SK-N-MC (cell line): ENCODE results near the gene ZC3H7B.

Source experiments
- DNase-seq: peaks from one replicate; pipeline ENCODE4 v3.0.0-alpha.2; 2011; ENCODE audit warnings: low read depth, low spot score
- H3K27ac ChIP-seq: fragments of 200-600 bp; sonication (generic); 2 replicates; pipeline ENCODE4 v1.5.1; 2016; ENCODE audit warnings: mixed run types
- H3K36me3 ChIP-seq: fragments of 200-600 bp; sonication (generic); 2 replicates; pipeline ENCODE4 v1.6.1; 2017; ENCODE audit warnings: antibody characterized with exemption, low read length, mixed read lengths; ENCODE audit not compliant: insufficient read depth
- H3K4me3 ChIP-seq: fragments of 200-600 bp; sonication (generic); 2 replicates; pipeline ENCODE4 v1.5.1; 2016
- H3K9ac ChIP-seq: fragments of 200-600 bp; sonication (generic); 2 replicates; pipeline ENCODE4 v1.8.0; 2017; ENCODE audit warnings: mixed run types, mixed read lengths; ENCODE audit not compliant: insufficient read length
- H3K9me3 ChIP-seq: fragments of 200-600 bp; sonication (generic); 2 replicates; pipeline ENCODE4 v1.6.1; 2017; ENCODE audit warnings: low read depth, mild to moderate bottlenecking, antibody characterized with exemption, low read length, moderate library complexity, mixed read lengths
- EZH2 ChIP-seq: fragments of 200-600 bp; sonication (generic); IDR thresholded peaks from one replicate; pipeline ENCODE4 v1.6.1; 2017; ENCODE audit warnings: antibody characterized with exemption
- FOXP2 ChIP-seq: optimal IDR thresholded peaks from 2 replicates; pipeline ENCODE3; 2011; ENCODE audit warnings: mild to moderate bottlenecking, moderate library complexity; ENCODE audit not compliant: insufficient read depth; ENCODE audit errors: extremely low read length, control extremely low read depth
- POLR2AphosphoS5 ChIP-seq: IDR thresholded peaks from 2 replicates; pipeline ENCODE4 v1.6.1; 2012; ENCODE audit warnings: mild to moderate bottlenecking, low read depth, low read length, borderline replicate concordance

The ZC3H7B gene

GRCh38 chr22:41334215-41334614, 32.9 kb downstream of the ZC3H7B start:
- DNase-seq = no peak
- Histone ChIP-seq H3K27ac (no peak overlapping the region), H3K36me3 (peaks cover 12% of the 10 kb centered on the region; the same call in 1 of the 2 replicates), H3K9ac (no peak overlapping the region), H3K4me3 (no peak overlapping the region), H3K9me3 (no peaks in the 10 kb centered on the region)
- TF ChIP-seq EZH2 = no peak
- no peak for TF ChIP-seq FOXP2
- TF ChIP-seq POLR2AphosphoS5 = no peak

GRCh38 chr22:41334951-41335635, 33.8 kb downstream of the ZC3H7B start:
- TF ChIP-seq FOXP2 (no peak), POLR2AphosphoS5 (no peak), EZH2 (no peak)
- DNase-seq = no peak
- no peak overlapping the region for H3K4me3 ChIP-seq
- H3K27ac ChIP-seq = no peak overlapping the region
- H3K9ac ChIP-seq = no peak overlapping the region
- no peaks in the 10 kb centered on the region for H3K9me3 ChIP-seq
- H3K36me3 ChIP-seq = peaks cover 9% of the 10 kb centered on the region; the same call in 1 of the 2 replicates

GRCh38 chr22:41338614-41339212, 37.4 kb downstream of the ZC3H7B start:
- Histone ChIP-seq H3K9ac (no peak overlapping the region), H3K27ac (no peak overlapping the region), H3K4me3 (no peak overlapping the region), H3K36me3 (no peaks in the 10 kb centered on the region; the same call in 1 of the 2 replicates), H3K9me3 (no peaks in the 10 kb centered on the region)
- no peak for DNase-seq
- no peak for TF ChIP-seq EZH2
- no peak for TF ChIP-seq FOXP2
- TF ChIP-seq POLR2AphosphoS5 = no peak

- DNase-seq = no peak
- Histone ChIP-seq H3K9me3 (no peaks in the 10 kb centered on the region), H3K27ac (no peak overlapping the region), H3K4me3 (no peak overlapping the region), H3K36me3 (peaks cover 5% of the 10 kb centered on the region; the same call in 1 of the 2 replicates), H3K9ac (no peak overlapping the region)
- TF ChIP-seq EZH2 = no peak
- TF ChIP-seq POLR2AphosphoS5 = no peak
- no peak for TF ChIP-seq FOXP2
Observed at GRCh38 chr22:41339823-41340222, 38.5 kb downstream of the ZC3H7B start.

GRCh38 chr22:41340357-41340756, 39.0 kb downstream of the ZC3H7B start:
- Histone ChIP-seq H3K4me3 (no peak overlapping the region), H3K36me3 (peaks cover 5% of the 10 kb centered on the region; the same call in 1 of the 2 replicates), H3K27ac (no peak overlapping the region), H3K9ac (no peak overlapping the region), H3K9me3 (no peaks in the 10 kb centered on the region)
- DNase-seq = no peak
- TF ChIP-seq POLR2AphosphoS5 (no peak), FOXP2 (no peak)

- H3K9ac ChIP-seq = no peak overlapping the region
- DNase-seq = no peak
- no peak overlapping the region for H3K4me3 ChIP-seq
- H3K36me3 ChIP-seq = peaks cover 5% of the 10 kb centered on the region; the same call in 1 of the 2 replicates
- TF ChIP-seq EZH2 (no peak), POLR2AphosphoS5 (no peak), FOXP2 (no peak)
- no peak overlapping the region for H3K27ac ChIP-seq
- H3K9me3 ChIP-seq = no peaks in the 10 kb centered on the region
Observed at GRCh38 chr22:41341012-41341411, 39.7 kb downstream of the ZC3H7B start.

- no peak overlapping the region for H3K9ac ChIP-seq
- no peak overlapping the region for H3K4me3 ChIP-seq
- DNase-seq = no peak
- peaks cover 9% of the 10 kb centered on the region; the same call in 1 of the 2 replicates for H3K36me3 ChIP-seq
- no peaks in the 10 kb centered on the region for H3K9me3 ChIP-seq
- TF ChIP-seq POLR2AphosphoS5 = no peak
- no peak for TF ChIP-seq EZH2
- no peak for TF ChIP-seq FOXP2
- no peak overlapping the region for H3K27ac ChIP-seq
Observed at GRCh38 chr22:41341990-41342389, 40.7 kb downstream of the ZC3H7B start.

GRCh38 chr22:41343300-41343699, 42.0 kb downstream of the ZC3H7B start:
- DNase-seq = no peak
- Histone ChIP-seq H3K9me3 (no peaks in the 10 kb centered on the region), H3K27ac (no peak overlapping the region), H3K9ac (no peak overlapping the region), H3K4me3 (no peak overlapping the region), H3K36me3 (peaks cover 16% of the 10 kb centered on the region; the same call in 1 of the 2 replicates)
- TF ChIP-seq POLR2AphosphoS5 (no peak), EZH2 (no peak), FOXP2 (no peak)
